H9 (cell line): ENCODE data around the gene C17orf58. TPM values are rescaled to one million over a fixed set of nuclear protein-coding genes. Genes with fewer than 3 reads are reported as not detected.

Source experiments
- DNase-seq: peaks from one replicate; pipeline ENCODE4 v3.0.0-alpha.2; 2017
- H2AFZ ChIP-seq: one replicate; pipeline ENCODE4 v1.6.1; 2013; ENCODE audit warnings: mild to moderate bottlenecking, low read length, control low read depth, moderate library complexity
- H2AK5ac ChIP-seq: 2 replicates; pipeline ENCODE4 v1.6.1; 2013; ENCODE audit warnings: low read length, control low read depth, mixed read lengths; ENCODE audit not compliant: insufficient read length
- H2BK120ac ChIP-seq: one replicate; pipeline ENCODE4 v1.6.1; 2013; ENCODE audit warnings: low read depth, mild to moderate bottlenecking, low read length, control low read depth, inconsistent platforms; ENCODE audit not compliant: poor library complexity, severe bottlenecking
- H2BK12ac ChIP-seq: 2 replicates; pipeline ENCODE4 v1.6.1; 2013; ENCODE audit warnings: low read length, control low read depth, mixed read lengths, low read depth; ENCODE audit not compliant: insufficient read length
- H2BK15ac ChIP-seq: 2 replicates; pipeline ENCODE4 v1.6.1; 2013; ENCODE audit warnings: low read depth, low read length, control low read depth
- H2BK20ac ChIP-seq: one replicate; pipeline ENCODE4 v1.6.1; 2013; ENCODE audit warnings: low read depth, mild to moderate bottlenecking, low read length, control low read depth, inconsistent platforms; ENCODE audit not compliant: poor library complexity, severe bottlenecking
- H2BK5ac ChIP-seq: 2 replicates; pipeline ENCODE4 v1.6.1; 2013; ENCODE audit warnings: low read length, control low read depth, mixed read lengths; ENCODE audit not compliant: insufficient read length
- H3K14ac ChIP-seq: 2 replicates; pipeline ENCODE4 v1.6.1; 2013; ENCODE audit warnings: low read length, control low read depth; ENCODE audit not compliant: insufficient read depth
- H3K18ac ChIP-seq: 2 replicates; pipeline ENCODE4 v1.6.1; 2013; ENCODE audit warnings: low read depth, mild to moderate bottlenecking, mixed read lengths, low read length, control low read depth; ENCODE audit not compliant: insufficient read length
- H3K23ac ChIP-seq: 2 replicates; pipeline ENCODE4 v1.6.1; 2013; ENCODE audit warnings: low read length, control low read depth, mixed read lengths, low read depth; ENCODE audit not compliant: insufficient read length
- H3K23me2 ChIP-seq: 2 replicates; pipeline ENCODE4 v1.6.1; 2013; ENCODE audit warnings: low read depth, mild to moderate bottlenecking, mixed read lengths, low read length, control low read depth; ENCODE audit not compliant: insufficient read length, poor library complexity, severe bottlenecking
- H3K27ac ChIP-seq: 2 replicates; pipeline ENCODE4 v1.5.1; 2013; ENCODE audit warnings: low read length, control low read depth, mixed read lengths, low read depth; ENCODE audit not compliant: insufficient read length
- H3K27me3 ChIP-seq: 2 replicates; pipeline ENCODE4 v1.6.1; 2013; ENCODE audit warnings: low read length, control low read depth, inconsistent platforms; ENCODE audit not compliant: insufficient read depth
- H3K4ac ChIP-seq: 2 replicates; pipeline ENCODE4 v1.6.1; 2013; ENCODE audit warnings: low read depth, mild to moderate bottlenecking, control low read depth, inconsistent platforms, low read length, moderate library complexity
- H3K4me1 ChIP-seq: 2 replicates; pipeline ENCODE4 v1.6.1; 2013; ENCODE audit warnings: low read length, control low read depth, inconsistent platforms; ENCODE audit not compliant: insufficient read depth
- H3K4me2 ChIP-seq: 2 replicates; pipeline ENCODE4 v1.6.1; 2013; ENCODE audit warnings: low read length, control low read depth, mixed read lengths; ENCODE audit not compliant: insufficient read length, insufficient read depth
- H3K56ac ChIP-seq: 2 replicates; pipeline ENCODE4 v1.6.1; 2013; ENCODE audit warnings: low read depth, mild to moderate bottlenecking, mixed read lengths, low read length, control low read depth; ENCODE audit not compliant: insufficient read length
- H3K79me1 ChIP-seq: 2 replicates; pipeline ENCODE4 v1.6.1; 2013; ENCODE audit warnings: low read depth, mild to moderate bottlenecking, moderate library complexity, low read length, control low read depth, inconsistent platforms; ENCODE audit not compliant: insufficient read depth, poor library complexity, severe bottlenecking
- H3K79me2 ChIP-seq: 2 replicates; pipeline ENCODE4 v1.6.1; 2013; ENCODE audit warnings: low read length, control low read depth, inconsistent platforms; ENCODE audit not compliant: insufficient read depth
- H3K9ac ChIP-seq: 2 replicates; pipeline ENCODE4 v1.6.1; 2013; ENCODE audit warnings: low read length, control low read depth, mixed read lengths; ENCODE audit not compliant: insufficient read length; ENCODE audit errors: extremely low read depth
- H3K9me3 ChIP-seq: one replicate; pipeline ENCODE4 v1.6.1; 2013; ENCODE audit warnings: low read depth, low read length, inconsistent platforms; ENCODE audit not compliant: control insufficient read depth
- H3T11ph ChIP-seq: one replicate; pipeline ENCODE4 v1.6.1; 2013; ENCODE audit warnings: mild to moderate bottlenecking, low read length, control low read depth, inconsistent platforms
- H4K20me1 ChIP-seq: one replicate; pipeline ENCODE4 v1.6.1; 2013; ENCODE audit not compliant: control insufficient read depth, insufficient read length, insufficient read depth
- H4K5ac ChIP-seq: 2 replicates; pipeline ENCODE4 v1.6.1; 2013; ENCODE audit warnings: low read depth, mild to moderate bottlenecking, mixed read lengths, low read length, control low read depth; ENCODE audit not compliant: insufficient read length
- H4K8ac ChIP-seq: replicated peaks from 2 replicates; pipeline ENCODE4 v1.6.1; 2013; ENCODE audit warnings: low read length, control low read depth, mixed read lengths, low read depth; ENCODE audit not compliant: insufficient read length
- H4K91ac ChIP-seq: 2 replicates; pipeline ENCODE4 v1.6.1; 2013; ENCODE audit warnings: low read depth, mild to moderate bottlenecking, moderate library complexity, mixed read lengths, low read length, control low read depth; ENCODE audit not compliant: insufficient read length
- H3K27ac Mint-ChIP-seq, 3 experiments: 2 replicates in 2 of 3; 3 replicates in 1 of 3; pipeline ENCODE4 v1.8.0; 2020 to 2021; ENCODE audit warnings: mixed read lengths in 3 of 3, mild to moderate bottlenecking in 1 of 3, moderate library complexity in 1 of 3
- H3K27me3 Mint-ChIP-seq: 2 replicates; pipeline ENCODE4 v1.8.0; 2021; ENCODE audit warnings: low read depth, mild to moderate bottlenecking, moderate library complexity, mixed read lengths
- H3K36me3 Mint-ChIP-seq, 3 experiments: 2 replicates in 2 of 3; 3 replicates in 1 of 3; pipeline ENCODE4 v1.8.0; 2020 to 2021; ENCODE audit warnings: low read depth in 3 of 3, mixed read lengths in 3 of 3; ENCODE audit not compliant: insufficient read depth in 1 of 3
- H3K4me1 Mint-ChIP-seq, 2 experiments: 2 replicates each; pipeline ENCODE4 v1.8.0; 2020; ENCODE audit warnings: mixed read lengths in 2 of 2
- H3K4me3 Mint-ChIP-seq, 2 experiments: 2 replicates in 1 of 2; 3 replicates in 1 of 2; pipeline ENCODE4 v1.8.0; 2020 to 2021; ENCODE audit warnings: mild to moderate bottlenecking in 2 of 2, mixed read lengths in 2 of 2, moderate library complexity in 1 of 2
- H3K9me3 Mint-ChIP-seq, 2 experiments: 2 replicates in 1 of 2; 3 replicates in 1 of 2; pipeline ENCODE4 v1.8.0; 2020; ENCODE audit warnings: mild to moderate bottlenecking in 2 of 2, mixed read lengths in 2 of 2, moderate library complexity in 1 of 2
- CTCF ChIP-seq: fragments of 200-600 bp; sonication (generic); conservative IDR thresholded peaks from 3 replicates; pipeline ENCODE4 v1.8.0; 2021; ENCODE audit warnings: antibody characterized with exemption, mild to moderate bottlenecking
- total RNA-seq: library from RNA; stranded (reverse); gene quantifications from 2 replicates; pipeline ENCODE4 v1.2.1, GENCODE V29; 2021

Gene C17orf58
- total RNA-seq, 1 experiment from 2014 or later, result 12.3 TPM

DNA sequence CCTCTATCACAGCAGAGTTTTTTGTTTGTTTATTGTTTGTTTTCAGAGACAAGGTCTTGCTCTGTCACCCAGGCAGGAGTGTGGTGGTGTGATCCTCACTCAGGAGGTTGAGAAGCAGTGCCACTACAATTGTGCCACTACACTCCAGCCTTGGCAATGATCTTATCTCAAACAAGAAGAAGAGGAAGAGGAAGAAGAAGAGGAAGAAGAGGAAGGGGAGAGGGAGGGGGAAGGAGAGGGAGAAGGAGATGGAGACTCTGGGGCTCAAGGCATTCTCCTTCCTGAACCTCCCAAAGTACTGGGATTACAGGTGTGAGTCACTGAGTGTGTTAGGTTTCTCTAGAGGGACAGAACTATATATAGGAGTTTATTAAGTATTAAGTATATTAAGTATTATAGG lies 17.1 kb upstream of the C17orf58 start:
- Histone ChIP-seq H2BK5ac (no peak overlapping the region), H2BK15ac (no peak overlapping the region), H3K9ac (no peak overlapping the region), H3T11ph (no peak overlapping the region), H3K56ac (no peak overlapping the region), H2AK5ac (no peak overlapping the region), H2BK120ac (no peak overlapping the region), H3K4me2 (no peak overlapping the region), H3K18ac (no peak overlapping the region), H3K23me2 (no peaks in the 10 kb centered on the region), H3K27ac (no peak overlapping the region), H3K4me1 (no peaks in the 10 kb centered on the region), H3K79me1 (no peaks in the 10 kb centered on the region), H3K27me3 (no peaks in the 10 kb centered on the region), H4K5ac (no peak overlapping the region), H3K79me2 (0 out of 2 replicates have a peak, but pooled peaks cover 2% of the 10 kb centered on the region), H3K4ac (no peak overlapping the region), H4K8ac (no peak overlapping the region), H3K23ac (no peak overlapping the region), H4K20me1 (no peaks in the 10 kb centered on the region), H2BK20ac (no peak overlapping the region), H2BK12ac (no peak overlapping the region), H3K9me3 (no peaks in the 10 kb centered on the region), H3K14ac (no peak overlapping the region), H2AFZ (no peak overlapping the region), H4K91ac (no peak overlapping the region)
- H3K27me3 Mint-ChIP-seq, result peaks cover 1% of the 10 kb centered on the region; the same call in 1 of the 2 replicates
- no peak for DNase-seq
- H3K9me3 Mint-ChIP-seq, result no peaks in the 10 kb centered on the region
- TF ChIP-seq CTCF, result no peak
- no peaks in the 10 kb centered on the region; a peak in 1 of 7 replicates for H3K36me3 Mint-ChIP-seq
- no peak overlapping the region for H3K4me3 Mint-ChIP-seq
- H3K4me1 Mint-ChIP-seq, result peaks cover 8 to 12% of the 10 kb centered on the region in 2 experiments
- no peak overlapping the region for H3K27ac Mint-ChIP-seq
